GM12891 (cell line): ENCODE data around the gene MRPL54.

Experiments used
- POLR2A ChIP-seq: IDR thresholded peaks from 2 replicates; pipeline ENCODE4 v1.6.1; 2011; ENCODE audit warnings: low read depth, low read length, control low read depth
- TAF1 ChIP-seq: IDR thresholded peaks from 2 replicates; pipeline ENCODE4 v1.6.1; 2011; ENCODE audit warnings: low read depth, low read length, control low read depth

DNA sequence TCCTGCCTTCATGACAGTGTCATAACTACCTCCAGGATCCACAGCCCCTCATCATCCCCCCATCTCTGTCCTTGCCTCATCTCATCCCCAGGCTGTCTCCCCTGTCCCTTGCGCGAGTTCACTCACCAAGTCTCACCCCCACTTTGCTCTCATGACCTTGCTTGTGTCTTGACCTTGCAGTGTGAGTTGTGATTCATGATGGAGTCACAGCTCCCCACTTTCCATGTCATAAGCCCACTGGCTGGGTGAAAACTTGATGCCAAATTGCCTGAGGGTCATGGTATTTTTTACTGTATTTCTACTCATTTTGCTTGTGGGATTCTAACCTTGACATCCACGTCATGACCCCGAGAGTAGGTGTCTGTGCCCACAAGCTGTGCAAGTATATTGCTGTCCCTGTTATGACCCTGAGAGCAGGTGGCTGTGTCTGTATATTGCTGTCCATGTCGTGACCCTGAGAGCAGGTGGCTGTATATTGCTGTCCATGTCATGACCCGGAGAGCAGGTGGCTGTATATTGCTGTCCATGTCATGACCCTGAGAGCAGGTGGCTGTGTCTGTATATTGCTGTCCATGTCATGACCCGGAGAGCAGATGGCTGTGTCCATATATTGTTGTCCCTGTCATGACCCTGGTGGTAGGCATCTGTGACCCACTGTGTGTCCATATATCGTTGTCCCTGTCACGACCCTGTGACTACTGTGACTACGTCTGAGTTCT is 24.8 kb upstream of the MRPL54 start:
- TF ChIP-seq POLR2A (no peak), TAF1 (no peak)
